COLO668 (cell line): ENCODE measurements around the gene ATG9A.

ENCODE experiments used
- DNase-seq: peaks from one replicate; lab custom pipeline; 2025; ENCODE audit not compliant: unreplicated experiment; lab: John Stamatoyannopoulos, UW

ATG9A gene

GRCh38 chr2:219178377-219179175 lies 50.9 kb downstream of the ATG9A start:
- peak; percentile 66 for DNase-seq

- DNase-seq: peak; percentile 91
Measured at GRCh38 chr2:219177552-219178376, 51.7 kb downstream of the ATG9A start, which contains the start of gene RETREG2. TSS of gene RETREG2 (plus strand) at chr2:219178275. CDS start at chr2:219178353, 78 bp downstream.

- peak; percentile 96 for DNase-seq
Measured at GRCh38 chr2:219176818-219177551, 52.5 kb downstream of the ATG9A start, which contains the start of gene CNPPD1. TSS of gene CNPPD1 (minus strand) at chr2:219176925. CDS start at chr2:219176828, 97 bp downstream.

- DNase-seq: peak; percentile 71
Measured at GRCh38 chr2:219175928-219176817, 53.3 kb downstream of the ATG9A start.

GRCh38 chr2:219175486-219175885 lies 54.0 kb downstream of the ATG9A start:
- no peak for DNase-seq

GRCh38 chr2:219174801-219175200 lies 54.6 kb downstream of the ATG9A start:
- DNase-seq: no peak

- no peak for DNase-seq
Measured at GRCh38 chr2:219174146-219174545, 55.3 kb downstream of the ATG9A start.

- DNase-seq: no peak
Measured at GRCh38 chr2:219173176-219173575, 56.3 kb downstream of the ATG9A start.

GRCh38 chr2:219172231-219173154 lies 56.9 kb downstream of the ATG9A start:
- DNase-seq: no peak

GRCh38 chr2:219171231-219171651 lies 58.2 kb downstream of the ATG9A start:
- peak; percentile 33 for DNase-seq

GRCh38 chr2:219169930-219170654 lies 59.3 kb downstream of the ATG9A start, which contains the start of gene SLC23A3:
TSS of gene SLC23A3 (minus strand) at chr2:219170029. CDS start at chr2:219169984, 45 bp downstream.
- no peak for DNase-seq
